PC-9 (cell line): ENCODE measurements around the gene MYMK.

ENCODE experiments used
- CTCF ChIP-seq: fragments of 200-600 bp; sonication (generic); conservative IDR thresholded peaks from 2 replicates; pipeline ENCODE4 v1.6.1; 2017; ENCODE audit warnings: mixed run types, antibody characterized with exemption, mild to moderate bottlenecking, moderate library complexity
- EZH2 ChIP-seq: fragments of 200-600 bp; sonication (generic); IDR thresholded peaks from 2 replicates; pipeline ENCODE4 v1.8.0; 2017; ENCODE audit warnings: antibody characterized with exemption, low read depth

- TF ChIP-seq CTCF (no peak), EZH2 (no peak)
Observed at GRCh38 chr9:133487331-133487725, 37.4 kb downstream of the MYMK start.
